HL-60 (cell line): ENCODE measurements around the gene DPH6.

Experiments used
- DNase-seq, 2 experiments: peaks; one replicate each; pipeline ENCODE4 v3.0.0-alpha.2; 2010 to 2020; ENCODE audit warnings: low read depth in 1 of 2, low spot score in 1 of 2
- H3K27ac ChIP-seq: fragments of 250-450 bp; sonication (Bioruptor Pico); replicated peaks from 2 replicates; pipeline ENCODE4 v1.5.1; 2020; ENCODE audit warnings: mild to moderate bottlenecking, moderate library complexity
- H3K27me3 ChIP-seq: fragments of 250-450 bp; sonication (Bioruptor Pico); 2 replicates; pipeline ENCODE4 v1.5.1; 2021; ENCODE audit warnings: mild to moderate bottlenecking, moderate library complexity; ENCODE audit not compliant: insufficient read depth, poor library complexity, severe bottlenecking
- H3K4me3 ChIP-seq: replicated peaks from 2 replicates; pipeline ENCODE4 v1.5.1; 2011; ENCODE audit warnings: mild to moderate bottlenecking, control low read depth, low read length; ENCODE audit not compliant: insufficient read depth
- GABPA ChIP-seq: IDR thresholded peaks from 2 replicates; pipeline ENCODE4 v1.6.1; 2012; ENCODE audit warnings: low read depth
- POLR2AphosphoS5 ChIP-seq: IDR thresholded peaks from 2 replicates; pipeline ENCODE4 v1.6.1; 2012; ENCODE audit warnings: low read depth
- SPI1 ChIP-seq: IDR thresholded peaks from 2 replicates; pipeline ENCODE4 v1.6.1; 2012; ENCODE audit warnings: low read depth, mild to moderate bottlenecking, borderline replicate concordance
- TF ChIP-seq, protein P1 (sequence below): IDR thresholded peaks from 2 replicates; pipeline ENCODE4 v1.6.1; 2012; ENCODE audit warnings: low read depth; ENCODE audit not compliant: insufficient replicate concordance
- TF ChIP-seq, protein P2 (sequence below): IDR thresholded peaks from one replicate; pipeline ENCODE4 v1.5.1; 2011; ENCODE audit warnings: low read length, control low read depth, inconsistent platforms; ENCODE audit not compliant: insufficient read depth

The DPH6 gene

DNA sequence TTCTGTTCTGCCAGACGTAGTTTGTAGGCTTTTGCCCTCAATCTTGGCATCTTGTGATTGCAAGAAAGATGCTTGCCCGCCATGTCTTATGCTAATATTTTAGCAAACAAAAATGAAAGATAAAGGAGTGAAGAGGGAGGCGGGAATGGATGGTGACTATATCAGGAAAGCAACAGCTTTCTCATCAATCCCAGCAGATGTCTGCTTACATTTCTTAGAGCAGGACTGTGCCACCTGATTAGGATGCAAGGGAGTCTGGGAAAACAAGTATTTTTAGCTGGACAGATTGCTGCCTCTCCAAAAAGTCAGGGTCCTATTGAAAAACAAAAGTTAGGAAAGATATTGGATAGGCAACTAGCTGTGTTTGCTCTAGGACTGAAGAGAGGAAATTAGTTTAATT, 34.6 kb upstream of the DPH6 start:
- no peak overlapping the region for H3K27ac ChIP-seq
- no peak for DNase-seq
- TF ChIP-seq GABPA: no peak
- no peak for TF ChIP-seq POLR2AphosphoS5
- TF ChIP-seq, protein P1, sequence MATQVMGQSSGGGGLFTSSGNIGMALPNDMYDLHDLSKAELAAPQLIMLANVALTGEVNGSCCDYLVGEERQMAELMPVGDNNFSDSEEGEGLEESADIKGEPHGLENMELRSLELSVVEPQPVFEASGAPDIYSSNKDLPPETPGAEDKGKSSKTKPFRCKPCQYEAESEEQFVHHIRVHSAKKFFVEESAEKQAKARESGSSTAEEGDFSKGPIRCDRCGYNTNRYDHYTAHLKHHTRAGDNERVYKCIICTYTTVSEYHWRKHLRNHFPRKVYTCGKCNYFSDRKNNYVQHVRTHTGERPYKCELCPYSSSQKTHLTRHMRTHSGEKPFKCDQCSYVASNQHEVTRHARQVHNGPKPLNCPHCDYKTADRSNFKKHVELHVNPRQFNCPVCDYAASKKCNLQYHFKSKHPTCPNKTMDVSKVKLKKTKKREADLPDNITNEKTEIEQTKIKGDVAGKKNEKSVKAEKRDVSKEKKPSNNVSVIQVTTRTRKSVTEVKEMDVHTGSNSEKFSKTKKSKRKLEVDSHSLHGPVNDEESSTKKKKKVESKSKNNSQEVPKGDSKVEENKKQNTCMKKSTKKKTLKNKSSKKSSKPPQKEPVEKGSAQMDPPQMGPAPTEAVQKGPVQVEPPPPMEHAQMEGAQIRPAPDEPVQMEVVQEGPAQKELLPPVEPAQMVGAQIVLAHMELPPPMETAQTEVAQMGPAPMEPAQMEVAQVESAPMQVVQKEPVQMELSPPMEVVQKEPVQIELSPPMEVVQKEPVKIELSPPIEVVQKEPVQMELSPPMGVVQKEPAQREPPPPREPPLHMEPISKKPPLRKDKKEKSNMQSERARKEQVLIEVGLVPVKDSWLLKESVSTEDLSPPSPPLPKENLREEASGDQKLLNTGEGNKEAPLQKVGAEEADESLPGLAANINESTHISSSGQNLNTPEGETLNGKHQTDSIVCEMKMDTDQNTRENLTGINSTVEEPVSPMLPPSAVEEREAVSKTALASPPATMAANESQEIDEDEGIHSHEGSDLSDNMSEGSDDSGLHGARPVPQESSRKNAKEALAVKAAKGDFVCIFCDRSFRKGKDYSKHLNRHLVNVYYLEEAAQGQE: no peak
- no peak for TF ChIP-seq SPI1
- TF ChIP-seq, protein P2, sequence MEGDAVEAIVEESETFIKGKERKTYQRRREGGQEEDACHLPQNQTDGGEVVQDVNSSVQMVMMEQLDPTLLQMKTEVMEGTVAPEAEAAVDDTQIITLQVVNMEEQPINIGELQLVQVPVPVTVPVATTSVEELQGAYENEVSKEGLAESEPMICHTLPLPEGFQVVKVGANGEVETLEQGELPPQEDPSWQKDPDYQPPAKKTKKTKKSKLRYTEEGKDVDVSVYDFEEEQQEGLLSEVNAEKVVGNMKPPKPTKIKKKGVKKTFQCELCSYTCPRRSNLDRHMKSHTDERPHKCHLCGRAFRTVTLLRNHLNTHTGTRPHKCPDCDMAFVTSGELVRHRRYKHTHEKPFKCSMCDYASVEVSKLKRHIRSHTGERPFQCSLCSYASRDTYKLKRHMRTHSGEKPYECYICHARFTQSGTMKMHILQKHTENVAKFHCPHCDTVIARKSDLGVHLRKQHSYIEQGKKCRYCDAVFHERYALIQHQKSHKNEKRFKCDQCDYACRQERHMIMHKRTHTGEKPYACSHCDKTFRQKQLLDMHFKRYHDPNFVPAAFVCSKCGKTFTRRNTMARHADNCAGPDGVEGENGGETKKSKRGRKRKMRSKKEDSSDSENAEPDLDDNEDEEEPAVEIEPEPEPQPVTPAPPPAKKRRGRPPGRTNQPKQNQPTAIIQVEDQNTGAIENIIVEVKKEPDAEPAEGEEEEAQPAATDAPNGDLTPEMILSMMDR: no peak
- peaks cover 2% of the 10 kb centered on the region for H3K27me3 ChIP-seq
- no peak overlapping the region for H3K4me3 ChIP-seq

DNA sequence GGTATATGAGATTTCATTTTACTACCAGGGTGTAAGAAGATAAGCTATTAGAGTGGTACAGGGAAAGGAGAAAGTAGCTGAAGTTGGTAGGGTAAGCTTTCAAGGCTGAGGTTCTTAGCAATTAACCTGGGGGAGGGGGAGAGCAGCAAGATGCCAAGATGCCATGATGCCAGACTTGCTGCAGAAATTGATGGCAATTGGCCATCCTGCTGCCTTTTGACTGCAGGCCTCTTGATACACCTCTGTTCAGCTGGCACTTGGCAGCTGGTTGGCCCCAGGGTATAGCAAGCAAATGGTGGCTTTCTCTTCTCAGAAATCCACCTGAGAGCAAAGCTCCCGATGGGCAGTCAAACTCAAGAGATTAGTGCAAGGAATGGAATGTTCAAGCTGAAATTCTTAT, 21.4 kb upstream of the DPH6 start:
- H3K27ac ChIP-seq: no peak overlapping the region
- no peak overlapping the region for H3K4me3 ChIP-seq
- no peak for TF ChIP-seq POLR2AphosphoS5
- TF ChIP-seq GABPA: no peak
- TF ChIP-seq, protein P2: no peak
- TF ChIP-seq, protein P1: no peak
- TF ChIP-seq SPI1: no peak
- no peaks in the 10 kb centered on the region for H3K27me3 ChIP-seq
- DNase-seq: no peak

DNA sequence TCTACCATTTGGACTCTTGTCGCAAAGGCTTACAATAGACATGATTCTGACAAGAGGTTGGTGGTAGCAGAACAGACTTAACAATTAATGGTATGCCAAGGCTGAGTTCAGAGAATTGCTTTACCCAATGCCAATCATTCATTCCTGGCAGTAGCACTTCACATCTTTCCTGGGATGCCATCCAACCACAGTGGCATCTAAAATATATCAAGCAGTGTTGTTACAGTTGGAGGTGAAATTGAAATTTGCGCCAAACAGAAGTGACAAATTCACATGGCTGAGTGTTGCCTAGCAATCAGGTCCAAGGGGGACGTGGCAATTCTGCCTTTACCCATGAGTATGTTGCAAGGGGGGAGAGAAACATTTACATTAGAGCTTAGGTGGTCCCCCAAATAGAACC, 21.0 kb upstream of the DPH6 start:
- DNase-seq: no peak
- no peak for TF ChIP-seq GABPA
- TF ChIP-seq POLR2AphosphoS5: no peak
- TF ChIP-seq, protein P2: no peak
- no peak for TF ChIP-seq SPI1
- TF ChIP-seq, protein P1: no peak
- no peak overlapping the region for H3K27ac ChIP-seq
- H3K27me3 ChIP-seq: no peaks in the 10 kb centered on the region
- no peak overlapping the region for H3K4me3 ChIP-seq
